KMS-11 (cell line): Measurements from ENCODE around the gene TRPM2.

ENCODE experiments used
- H2AFZ ChIP-seq: fragments of 200-600 bp; sonication (generic); 2 replicates; pipeline ENCODE4 v1.6.1; 2016; ENCODE audit warnings: antibody characterized with exemption, mixed run types, low read depth
- H3K27ac ChIP-seq: fragments of 200-600 bp; sonication (generic); 2 replicates; pipeline ENCODE4 v1.6.1; 2016; ENCODE audit warnings: mild to moderate bottlenecking, mixed run types
- H3K27me3 ChIP-seq: fragments of 200-600 bp; sonication (generic); 2 replicates; pipeline ENCODE4 v1.6.1; 2017; ENCODE audit warnings: mild to moderate bottlenecking, low read depth, mixed run types, moderate library complexity; ENCODE audit not compliant: insufficient read depth
- H3K36me3 ChIP-seq: fragments of 200-600 bp; sonication (generic); 2 replicates; pipeline ENCODE4 v1.6.1; 2017; ENCODE audit warnings: mild to moderate bottlenecking, mixed run types; ENCODE audit not compliant: insufficient read depth
- H3K4me1 ChIP-seq: fragments of 200-600 bp; sonication (generic); 2 replicates; pipeline ENCODE4 v1.6.1; 2016; ENCODE audit warnings: mild to moderate bottlenecking, low read depth, mixed run types; ENCODE audit not compliant: poor library complexity, severe bottlenecking
- H3K4me2 ChIP-seq: fragments of 200-600 bp; sonication (generic); 2 replicates; pipeline ENCODE4 v1.7.0; 2016; ENCODE audit warnings: mild to moderate bottlenecking, mixed run types
- H3K4me3 ChIP-seq: fragments of 200-600 bp; sonication (generic); IDR thresholded peaks from 2 replicates; pipeline ENCODE4 v1.6.1; 2017; ENCODE audit warnings: low read depth, low read length, mixed read lengths; ENCODE audit not compliant: insufficient read depth
- H3K79me2 ChIP-seq: fragments of 200-600 bp; sonication (generic); 2 replicates; pipeline ENCODE4 v1.6.1; 2016; ENCODE audit warnings: low read depth, mixed run types; ENCODE audit not compliant: insufficient read depth
- H3K9ac ChIP-seq: fragments of 200-600 bp; sonication (generic); 2 replicates; pipeline ENCODE4 v1.6.1; 2016; ENCODE audit warnings: mild to moderate bottlenecking, mixed run types
- H4K20me1 ChIP-seq: fragments of 200-600 bp; sonication (generic); 2 replicates; pipeline ENCODE4 v1.6.1; 2016; ENCODE audit warnings: mild to moderate bottlenecking, mixed run types; ENCODE audit not compliant: insufficient read depth
- TF ChIP-seq, protein P1 (sequence below): fragments of 200-600 bp; sonication (generic); conservative IDR thresholded peaks from 2 replicates; pipeline ENCODE4 v1.6.1; 2017; ENCODE audit warnings: low read depth, mild to moderate bottlenecking, antibody characterized with exemption, low read length, moderate library complexity, mixed read lengths

TRPM2 gene

DNA sequence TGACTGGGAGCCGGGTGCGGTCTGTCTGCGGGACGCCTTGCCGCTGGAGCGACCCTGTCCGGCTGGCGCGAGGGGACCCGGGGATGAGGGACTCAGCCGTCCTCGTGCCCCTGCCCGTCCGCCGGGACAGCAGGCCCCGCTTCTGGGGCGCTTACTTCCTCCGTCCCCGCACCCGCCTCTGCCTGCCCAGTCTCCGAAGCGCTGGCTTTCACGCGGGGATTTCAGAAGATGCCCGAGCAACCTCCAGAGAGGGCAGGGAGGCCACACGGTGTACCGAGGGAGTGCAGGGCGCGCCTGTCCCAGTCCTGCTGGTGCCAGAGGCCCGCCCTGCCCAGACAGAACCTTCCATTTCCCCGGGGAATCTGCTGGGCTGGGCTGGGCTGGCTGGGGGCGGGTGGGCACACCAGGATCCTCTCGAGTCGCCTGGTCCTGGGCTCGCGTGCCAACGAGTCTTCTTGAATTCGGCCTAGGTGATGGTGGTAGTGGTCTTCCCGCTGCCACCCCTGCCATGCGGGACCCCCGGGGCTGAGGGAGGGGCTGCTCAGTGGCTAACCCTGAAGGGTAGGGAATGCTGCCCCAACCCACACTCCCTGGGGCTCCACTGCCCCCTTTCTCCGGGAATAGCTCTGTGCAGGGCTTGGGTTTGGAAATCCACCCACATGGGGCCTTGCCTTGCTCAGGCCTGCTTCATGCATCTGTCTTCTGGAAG is 2.5 kb upstream of the TRPM2 start:
- Histone ChIP-seq H3K9ac (no peak overlapping the region), H3K4me1 (no peaks in the 10 kb centered on the region), H3K27me3 (peaks cover 74% of the 10 kb centered on the region), H3K27ac (no peak overlapping the region), H3K36me3 (no peaks in the 10 kb centered on the region), H3K4me3 (no peak overlapping the region), H4K20me1 (no peaks in the 10 kb centered on the region), H3K4me2 (no peak overlapping the region), H2AFZ (no peak overlapping the region), H3K79me2 (no peaks in the 10 kb centered on the region)
- TF ChIP-seq, protein P1, sequence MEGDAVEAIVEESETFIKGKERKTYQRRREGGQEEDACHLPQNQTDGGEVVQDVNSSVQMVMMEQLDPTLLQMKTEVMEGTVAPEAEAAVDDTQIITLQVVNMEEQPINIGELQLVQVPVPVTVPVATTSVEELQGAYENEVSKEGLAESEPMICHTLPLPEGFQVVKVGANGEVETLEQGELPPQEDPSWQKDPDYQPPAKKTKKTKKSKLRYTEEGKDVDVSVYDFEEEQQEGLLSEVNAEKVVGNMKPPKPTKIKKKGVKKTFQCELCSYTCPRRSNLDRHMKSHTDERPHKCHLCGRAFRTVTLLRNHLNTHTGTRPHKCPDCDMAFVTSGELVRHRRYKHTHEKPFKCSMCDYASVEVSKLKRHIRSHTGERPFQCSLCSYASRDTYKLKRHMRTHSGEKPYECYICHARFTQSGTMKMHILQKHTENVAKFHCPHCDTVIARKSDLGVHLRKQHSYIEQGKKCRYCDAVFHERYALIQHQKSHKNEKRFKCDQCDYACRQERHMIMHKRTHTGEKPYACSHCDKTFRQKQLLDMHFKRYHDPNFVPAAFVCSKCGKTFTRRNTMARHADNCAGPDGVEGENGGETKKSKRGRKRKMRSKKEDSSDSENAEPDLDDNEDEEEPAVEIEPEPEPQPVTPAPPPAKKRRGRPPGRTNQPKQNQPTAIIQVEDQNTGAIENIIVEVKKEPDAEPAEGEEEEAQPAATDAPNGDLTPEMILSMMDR = no peak

DNA sequence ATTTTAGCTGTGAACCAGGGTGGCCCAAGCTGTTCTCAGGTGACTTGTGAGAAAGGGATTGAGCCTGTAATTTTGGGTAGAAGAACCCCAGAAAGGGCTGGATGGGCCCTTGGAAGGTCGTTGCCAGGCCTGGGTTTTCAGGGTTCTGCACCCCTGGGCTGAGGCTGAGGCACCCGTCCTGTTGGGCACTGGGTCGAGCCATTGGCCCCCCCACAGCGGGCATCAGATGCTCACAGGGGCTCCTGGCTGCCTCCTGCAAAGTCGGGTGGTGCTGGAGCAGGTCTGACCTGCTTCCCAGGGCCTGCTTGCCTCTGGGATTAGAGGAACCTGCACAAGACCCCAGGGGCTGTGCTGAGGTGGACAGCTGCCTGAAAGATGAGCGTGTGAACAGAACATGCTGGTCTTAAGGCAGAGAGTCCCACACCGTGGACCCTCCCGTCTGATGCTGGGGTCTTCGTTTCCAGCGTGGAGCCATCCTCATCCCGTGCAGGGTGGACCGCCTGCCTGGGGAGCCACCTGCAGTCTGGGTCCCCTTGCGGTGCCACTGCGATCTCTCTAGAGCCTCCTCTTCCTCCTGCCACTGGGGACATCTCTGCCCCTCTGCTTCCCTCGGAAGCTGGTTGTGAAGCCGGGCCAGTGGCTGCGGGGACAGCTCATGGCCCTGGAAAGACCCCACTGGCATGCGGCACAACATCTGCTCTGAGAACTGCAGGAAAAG is 1.7 kb upstream of the TRPM2 start:
- H3K4me1 ChIP-seq = no peaks in the 10 kb centered on the region
- H4K20me1 ChIP-seq = no peaks in the 10 kb centered on the region
- no peak overlapping the region for H3K27ac ChIP-seq
- no peak overlapping the region for H3K4me2 ChIP-seq
- H3K79me2 ChIP-seq = no peaks in the 10 kb centered on the region
- no peak overlapping the region for H3K9ac ChIP-seq
- TF ChIP-seq, protein P1 = no peak
- H3K36me3 ChIP-seq = no peaks in the 10 kb centered on the region
- H3K27me3 ChIP-seq = peaks cover 74% of the 10 kb centered on the region
- H3K4me3 ChIP-seq = no peak overlapping the region
- H2AFZ ChIP-seq = no peak overlapping the region

DNA sequence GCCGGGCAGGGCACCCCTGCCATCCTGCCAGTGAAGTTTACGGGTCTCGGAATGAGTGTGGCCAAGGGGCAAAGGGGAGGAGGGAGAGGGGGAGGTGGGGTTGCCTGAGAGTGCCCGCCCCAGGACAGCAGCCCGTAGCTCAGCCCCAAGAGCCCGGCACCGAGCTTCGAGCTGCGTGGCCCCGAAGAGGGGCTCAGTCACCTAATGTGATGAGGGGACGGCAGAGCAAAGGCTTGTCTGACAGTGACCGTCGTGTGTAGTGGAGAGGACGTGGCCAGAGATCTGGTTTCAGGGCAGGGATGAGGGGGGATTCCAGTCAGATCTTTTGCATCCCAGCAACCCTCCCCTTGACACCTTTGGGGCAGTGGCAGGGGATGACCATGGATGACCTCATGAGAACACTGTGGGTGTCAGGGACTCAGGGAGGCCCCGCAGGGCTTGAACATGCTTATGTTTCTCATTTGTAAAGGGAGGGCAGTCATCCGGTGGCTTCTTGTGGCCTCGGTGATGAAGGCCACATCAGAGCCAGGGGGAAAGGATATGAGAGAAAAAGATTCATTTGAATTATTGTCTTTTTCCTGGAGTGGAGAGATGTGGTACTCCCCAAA is 1.1 kb upstream of the TRPM2 start:
- H3K4me2 ChIP-seq = no peak overlapping the region
- no peaks in the 10 kb centered on the region for H3K4me1 ChIP-seq
- peaks cover 76% of the 10 kb centered on the region for H3K27me3 ChIP-seq
- H2AFZ ChIP-seq = no peak overlapping the region
- H3K36me3 ChIP-seq = no peaks in the 10 kb centered on the region
- H3K9ac ChIP-seq = no peak overlapping the region
- TF ChIP-seq, protein P1 = no peak
- H3K27ac ChIP-seq = no peak overlapping the region
- H3K79me2 ChIP-seq = no peaks in the 10 kb centered on the region
- no peaks in the 10 kb centered on the region for H4K20me1 ChIP-seq
- no peak overlapping the region for H3K4me3 ChIP-seq

DNA sequence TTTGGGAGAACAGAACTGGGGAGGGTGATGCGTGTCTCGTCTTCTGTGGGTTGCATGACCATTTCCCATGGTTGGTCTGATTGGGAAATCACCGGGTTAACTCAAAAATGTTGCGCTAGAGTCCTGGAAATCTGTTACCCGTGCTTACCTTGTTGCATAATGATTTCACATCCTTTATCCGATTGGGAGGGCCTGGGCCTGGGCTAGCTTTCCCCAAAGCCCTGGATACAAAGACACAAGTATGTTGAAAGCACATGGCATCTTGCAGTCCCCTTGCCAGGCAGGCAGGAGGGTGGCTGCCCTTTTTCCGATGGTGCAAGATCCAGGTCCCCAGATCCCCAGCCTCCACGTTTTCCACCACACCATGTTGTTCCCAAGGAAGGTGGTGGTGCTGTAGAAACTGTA is 582 bp downstream of the TRPM2 start:
- Histone ChIP-seq H3K4me1 (no peaks in the 10 kb centered on the region), H3K9ac (no peak overlapping the region), H3K79me2 (no peaks in the 10 kb centered on the region), H2AFZ (no peak overlapping the region), H3K36me3 (no peaks in the 10 kb centered on the region), H3K4me3 (no peak overlapping the region), H3K27me3 (peaks cover 76% of the 10 kb centered on the region), H4K20me1 (no peaks in the 10 kb centered on the region), H3K4me2 (no peak overlapping the region), H3K27ac (no peak overlapping the region)
- TF ChIP-seq, protein P1 = no peak
